GM18498 (cell line): ENCODE results near the gene EXOSC7.
"Not testable (repeated sequence)": the region's sequence is repeated elsewhere in the genome, so short reads cannot be mapped to it uniquely, and the experiment has no call there.

Experiments used
- ATAC-seq: cut with Tn5 transposase; IDR thresholded peaks from one replicate; pipeline ENCODE4 v1.9.1; 2021; ENCODE audit warnings: mild to moderate bottlenecking, moderate library complexity; ENCODE audit not compliant: unreplicated experiment

EXOSC7 gene

GRCh38 chr3:44961888-44962287 is 14.2 kb upstream of the EXOSC7 start:
- ATAC-seq = no peak

GRCh38 chr3:44962621-44963393 is 13.2 kb upstream of the EXOSC7 start:
- no peak for ATAC-seq

- no peak for ATAC-seq
These were observed 12.3 kb upstream of the EXOSC7 start for GRCh38 chr3:44963571-44964325.

GRCh38 chr3:44965165-44965564 is 10.9 kb upstream of the EXOSC7 start:
- no peak for ATAC-seq

GRCh38 chr3:44966795-44967278 is 9.2 kb upstream of the EXOSC7 start:
- ATAC-seq = no peak

- no peak for ATAC-seq
These were observed 7.6 kb upstream of the EXOSC7 start for GRCh38 chr3:44968447-44968858.

GRCh38 chr3:44969154-44969827 is 6.8 kb upstream of the EXOSC7 start:
- no peak for ATAC-seq

GRCh38 chr3:44969828-44970179 is 6.2 kb upstream of the EXOSC7 start:
- no peak for ATAC-seq

- ATAC-seq = no peak
These were observed 5.0 kb upstream of the EXOSC7 start for GRCh38 chr3:44970926-44971490.

- no peak for ATAC-seq
These were observed 1.6 kb upstream of the EXOSC7 start for GRCh38 chr3:44974416-44974815.

GRCh38 chr3:44981220-44981619 is 5.2 kb downstream of the EXOSC7 start:
- no peak for ATAC-seq

- ATAC-seq = peak; percentile 40
These were observed 5.7 kb downstream of the EXOSC7 start for GRCh38 chr3:44981751-44982150.

- no peak for ATAC-seq
These were observed 6.8 kb downstream of the EXOSC7 start for GRCh38 chr3:44982817-44983216.

- ATAC-seq = no peak
These were observed 7.5 kb downstream of the EXOSC7 start for GRCh38 chr3:44983484-44983941.

- peak; percentile 47 for ATAC-seq
These were observed 8.3 kb downstream of the EXOSC7 start for GRCh38 chr3:44984335-44984734.

GRCh38 chr3:44986330-44986729 is 10.3 kb downstream of the EXOSC7 start:
- ATAC-seq = not testable (repeated sequence)

- ATAC-seq = no peak
These were observed 11.3 kb downstream of the EXOSC7 start for GRCh38 chr3:44987332-44987731.

- ATAC-seq = no peak
These were observed 12.0 kb downstream of the EXOSC7 start for GRCh38 chr3:44988073-44988472.

- no peak for ATAC-seq
These were observed 13.1 kb downstream of the EXOSC7 start for GRCh38 chr3:44989141-44989540.

- ATAC-seq = no peak
These were observed 13.8 kb downstream of the EXOSC7 start for GRCh38 chr3:44989636-44990373.
